Fibroblast of lung (primary cell): Measurements from ENCODE around the gene FBXW12.

Source experiments
- EZH2 ChIP-seq: IDR thresholded peaks from 2 replicates; pipeline ENCODE4 v1.5.1; 2012; ENCODE audit warnings: low read length, control low read depth, mild to moderate bottlenecking; ENCODE audit errors: missing control alignments
- TF ChIP-seq, protein P1 (sequence below), 2 donors: IDR thresholded peaks in 1 of 2; conservative IDR thresholded peaks in 1 of 2; 1 replicate in 1 of 2; 2 replicates in 1 of 2; pipeline ENCODE4 v1.5.1; 2011 to 2012; ENCODE audit warnings: low read length in 2 of 2, control low read depth in 1 of 2, inconsistent platforms in 1 of 2, low read depth in 1 of 2, mild to moderate bottlenecking in 1 of 2

DNA sequence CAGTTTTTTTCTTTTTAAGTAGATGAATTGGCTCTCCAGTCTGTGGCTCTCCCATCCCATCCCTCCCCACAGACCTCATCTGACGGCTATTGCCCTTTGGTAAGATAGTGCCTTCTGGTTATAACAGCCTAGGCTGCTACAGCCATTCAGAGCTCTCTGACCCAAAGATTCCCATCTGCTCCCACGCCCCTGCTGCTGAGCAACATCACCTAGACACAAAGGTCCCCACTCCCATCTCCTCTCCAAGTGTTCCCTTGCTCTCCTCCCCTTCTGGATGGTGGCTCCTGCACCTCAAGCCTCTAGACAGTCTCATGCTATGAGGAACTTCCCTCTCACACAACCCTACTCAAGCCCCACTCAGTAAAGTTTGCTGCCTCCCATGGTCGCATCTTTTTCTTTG is 23.7 kb downstream of the FBXW12 start:
- TF ChIP-seq, protein P1, sequence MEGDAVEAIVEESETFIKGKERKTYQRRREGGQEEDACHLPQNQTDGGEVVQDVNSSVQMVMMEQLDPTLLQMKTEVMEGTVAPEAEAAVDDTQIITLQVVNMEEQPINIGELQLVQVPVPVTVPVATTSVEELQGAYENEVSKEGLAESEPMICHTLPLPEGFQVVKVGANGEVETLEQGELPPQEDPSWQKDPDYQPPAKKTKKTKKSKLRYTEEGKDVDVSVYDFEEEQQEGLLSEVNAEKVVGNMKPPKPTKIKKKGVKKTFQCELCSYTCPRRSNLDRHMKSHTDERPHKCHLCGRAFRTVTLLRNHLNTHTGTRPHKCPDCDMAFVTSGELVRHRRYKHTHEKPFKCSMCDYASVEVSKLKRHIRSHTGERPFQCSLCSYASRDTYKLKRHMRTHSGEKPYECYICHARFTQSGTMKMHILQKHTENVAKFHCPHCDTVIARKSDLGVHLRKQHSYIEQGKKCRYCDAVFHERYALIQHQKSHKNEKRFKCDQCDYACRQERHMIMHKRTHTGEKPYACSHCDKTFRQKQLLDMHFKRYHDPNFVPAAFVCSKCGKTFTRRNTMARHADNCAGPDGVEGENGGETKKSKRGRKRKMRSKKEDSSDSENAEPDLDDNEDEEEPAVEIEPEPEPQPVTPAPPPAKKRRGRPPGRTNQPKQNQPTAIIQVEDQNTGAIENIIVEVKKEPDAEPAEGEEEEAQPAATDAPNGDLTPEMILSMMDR (conservative IDR thresholded peaks at IDR 0.05 in 1 of 2, IDR thresholded peaks at IDR 0.05 in 1 of 2; ENCODE audit: low read depth in 1 of 2, low read length in 2 of 2) = no peak
- TF ChIP-seq EZH2 = no peak
